ENCODE data around the gene HACD4.
A peak's percentile ranks its signal among the peaks of the same experiment; 100 is the strongest.

Gene HACD4

GRCh38 chr9:20996809-20997208 is 34.6 kb downstream of the HACD4 start:
- Histone ChIP-seq H3F3A (ENCODE audit: insufficient read depth, low read length) (peaks cover 12% of the 10 kb centered on the region), H3K79me2 (ENCODE audit: insufficient read depth, low read length) (no peaks in the 10 kb centered on the region), H2AFZ (ENCODE audit: low read length) (no peak overlapping the region), H3K9me3 (ENCODE audit: low read length) (peaks cover 5% of the 10 kb centered on the region; the same call in 1 of the 2 replicates), H3K9me2 (ENCODE audit: low read depth, low read length) (no peaks in the 10 kb centered on the region), H3K4me3 (ENCODE audit: low read depth, low read length, poor library complexity, severe bottlenecking) (peak overlapping the region; percentile 16), H3K9ac (ENCODE audit: low read length) (peak overlapping the region; percentile 36; the same call in 1 of the 2 replicates), H4K20me1 (ENCODE audit: insufficient read depth, low read length) (no peaks in the 10 kb centered on the region), H3K4me2 (ENCODE audit: low read length) (peak overlapping the region; percentile 51), H3K36me3 (ENCODE audit: insufficient read depth, low read length) (peaks cover 32% of the 10 kb centered on the region), H3K27ac (ENCODE audit: low read depth, low read length, poor library complexity, severe bottlenecking) (peak overlapping the region; percentile 93), H3K27me3 (ENCODE audit: insufficient read depth, low read length) (no peaks in the 10 kb centered on the region), H3K4me1 (ENCODE audit: insufficient read depth, low read length, severe bottlenecking) (peaks cover 71% of the 10 kb centered on the region)
- TF ChIP-seq EZH2 (IDR thresholded peaks at IDR 0.05; ENCODE audit: borderline replicate concordance, low read length): no peak
- TF ChIP-seq CTCF (IDR thresholded peaks at IDR 0.05; ENCODE audit: low read length): no peak

GRCh38 chr9:20995616-20996015 is 35.8 kb downstream of the HACD4 start:
- Histone ChIP-seq H3K4me3 (ENCODE audit: low read depth, low read length, poor library complexity, severe bottlenecking) (no peak overlapping the region), H3K4me1 (ENCODE audit: insufficient read depth, low read length, severe bottlenecking) (peaks cover 77% of the 10 kb centered on the region), H3K9ac (ENCODE audit: low read length) (no peak overlapping the region), H3K27me3 (ENCODE audit: insufficient read depth, low read length) (no peaks in the 10 kb centered on the region), H3K4me2 (ENCODE audit: low read length) (peak overlapping the region; percentile 51; the same call in 1 of the 2 replicates), H2AFZ (ENCODE audit: low read length) (no peak overlapping the region), H3F3A (ENCODE audit: insufficient read depth, low read length) (peaks cover 9% of the 10 kb centered on the region; the same call in 1 of the 2 replicates), H3K9me2 (ENCODE audit: low read depth, low read length) (no peaks in the 10 kb centered on the region), H3K79me2 (ENCODE audit: insufficient read depth, low read length) (no peaks in the 10 kb centered on the region), H3K9me3 (ENCODE audit: low read length) (no peaks in the 10 kb centered on the region), H3K36me3 (ENCODE audit: insufficient read depth, low read length) (peaks cover 21% of the 10 kb centered on the region), H4K20me1 (ENCODE audit: insufficient read depth, low read length) (no peaks in the 10 kb centered on the region), H3K27ac (ENCODE audit: low read depth, low read length, poor library complexity, severe bottlenecking) (peak overlapping the region; percentile 93)
- no peak for TF ChIP-seq EZH2 (IDR thresholded peaks at IDR 0.05; ENCODE audit: borderline replicate concordance, low read length)
- TF ChIP-seq CTCF (IDR thresholded peaks at IDR 0.05; ENCODE audit: low read length): no peak

GRCh38 chr9:20994486-20994885 is 37.0 kb downstream of the HACD4 start:
- Histone ChIP-seq H3K79me2 (ENCODE audit: insufficient read depth, low read length) (no peaks in the 10 kb centered on the region), H3F3A (ENCODE audit: insufficient read depth, low read length) (peaks cover 9% of the 10 kb centered on the region; the same call in 1 of the 2 replicates), H3K9me3 (ENCODE audit: low read length) (no peaks in the 10 kb centered on the region), H2AFZ (ENCODE audit: low read length) (no peak overlapping the region), H3K27me3 (ENCODE audit: insufficient read depth, low read length) (no peaks in the 10 kb centered on the region), H3K27ac (ENCODE audit: low read depth, low read length, poor library complexity, severe bottlenecking) (peak overlapping the region; percentile 69), H3K9ac (ENCODE audit: low read length) (no peak overlapping the region; the same call in 1 of the 2 replicates), H3K9me2 (ENCODE audit: low read depth, low read length) (no peaks in the 10 kb centered on the region), H4K20me1 (ENCODE audit: insufficient read depth, low read length) (no peaks in the 10 kb centered on the region), H3K4me2 (ENCODE audit: low read length) (no peak overlapping the region), H3K36me3 (ENCODE audit: insufficient read depth, low read length) (peaks cover 10% of the 10 kb centered on the region; the same call in 1 of the 2 replicates), H3K4me1 (ENCODE audit: insufficient read depth, low read length, severe bottlenecking) (peaks cover 88% of the 10 kb centered on the region), H3K4me3 (ENCODE audit: low read depth, low read length, poor library complexity, severe bottlenecking) (no peak overlapping the region)
- no peak for TF ChIP-seq CTCF (IDR thresholded peaks at IDR 0.05; ENCODE audit: low read length)
- TF ChIP-seq EZH2 (IDR thresholded peaks at IDR 0.05; ENCODE audit: borderline replicate concordance, low read length): no peak
